GM19099 (cell line): ENCODE results near the gene TMIGD2.

Experiments used
- POLR2A ChIP-seq: IDR thresholded peaks from 3 replicates; pipeline ENCODE4 v1.6.1; 2011; ENCODE audit warnings: low read depth; ENCODE audit not compliant: insufficient read length; ENCODE audit errors: extremely low read depth

The TMIGD2 gene

DNA sequence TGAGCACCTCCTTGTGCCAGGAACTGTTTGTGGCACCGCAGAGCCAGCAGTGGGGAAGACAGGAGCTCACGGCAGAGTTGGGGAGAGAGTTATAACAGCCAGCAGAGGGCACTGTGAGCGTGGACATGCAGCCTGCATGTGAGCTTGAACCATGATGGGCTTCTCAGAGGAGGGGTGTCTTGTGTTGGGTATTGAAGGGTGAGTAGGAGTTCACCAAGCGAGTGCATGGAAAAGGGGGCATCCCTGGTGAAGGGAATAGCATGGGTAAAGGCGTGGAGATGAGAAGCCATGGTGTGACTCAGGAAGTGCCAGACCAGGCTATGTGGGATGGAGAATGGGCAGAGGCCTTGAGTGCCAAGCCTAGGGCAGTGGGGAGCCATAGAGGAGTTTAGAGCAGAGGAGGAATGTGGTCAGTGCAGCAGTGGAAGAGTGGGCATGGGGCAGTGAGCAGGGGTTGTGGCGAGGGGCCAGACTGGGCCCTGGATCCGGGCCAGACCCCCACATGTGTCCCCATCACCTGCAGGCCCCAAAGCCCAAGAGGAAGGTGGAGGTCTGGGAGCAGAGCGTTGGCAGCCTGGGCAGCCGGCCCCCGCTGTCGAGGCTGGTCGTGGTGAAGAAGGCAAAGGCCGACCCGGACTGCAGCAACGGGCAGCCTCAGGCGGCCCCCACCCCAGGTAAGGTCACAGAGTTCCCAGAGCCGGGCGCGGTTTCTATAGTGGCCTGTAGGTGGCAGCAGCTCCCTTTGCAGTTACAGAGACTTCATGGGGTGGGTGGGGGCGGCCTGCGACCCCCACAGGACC, 34.9 kb downstream of the TMIGD2 start:
- TF ChIP-seq POLR2A: no peak

DNA sequence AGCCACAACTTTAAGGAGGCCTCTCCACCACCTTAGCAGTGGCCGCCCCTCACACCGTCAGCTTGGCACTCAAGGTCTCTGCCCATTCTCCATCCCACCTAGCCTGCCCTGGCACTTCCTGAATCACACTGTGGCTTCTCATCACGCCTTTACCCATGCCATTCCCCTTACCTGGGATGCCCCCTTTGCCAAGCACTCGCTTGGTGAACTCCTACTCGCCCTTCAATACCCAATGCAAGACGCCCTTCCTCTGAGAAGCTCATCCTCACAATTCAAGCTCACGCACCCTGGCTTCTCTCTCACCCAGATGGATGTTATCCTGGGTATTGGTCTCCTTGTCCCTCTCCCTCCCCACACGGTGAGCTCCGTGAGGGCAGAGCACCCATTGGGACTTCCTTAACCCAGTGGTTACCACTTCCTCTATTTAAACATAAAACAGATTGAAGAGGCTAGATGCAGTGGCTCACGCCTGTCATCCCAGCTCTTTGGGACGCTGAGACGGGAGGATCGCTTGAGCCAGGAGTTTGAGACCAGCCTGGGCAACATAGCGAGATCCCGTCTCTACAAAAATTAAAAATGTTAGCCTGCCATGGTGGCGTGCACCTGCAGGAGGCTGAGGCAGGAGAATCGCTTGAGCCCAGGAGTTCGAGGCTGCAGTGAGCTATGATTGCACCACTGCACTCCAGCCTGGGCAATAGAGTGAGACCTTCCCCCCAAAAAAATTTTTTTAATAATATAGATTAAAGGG, 35.8 kb downstream of the TMIGD2 start:
- no peak for TF ChIP-seq POLR2A

DNA sequence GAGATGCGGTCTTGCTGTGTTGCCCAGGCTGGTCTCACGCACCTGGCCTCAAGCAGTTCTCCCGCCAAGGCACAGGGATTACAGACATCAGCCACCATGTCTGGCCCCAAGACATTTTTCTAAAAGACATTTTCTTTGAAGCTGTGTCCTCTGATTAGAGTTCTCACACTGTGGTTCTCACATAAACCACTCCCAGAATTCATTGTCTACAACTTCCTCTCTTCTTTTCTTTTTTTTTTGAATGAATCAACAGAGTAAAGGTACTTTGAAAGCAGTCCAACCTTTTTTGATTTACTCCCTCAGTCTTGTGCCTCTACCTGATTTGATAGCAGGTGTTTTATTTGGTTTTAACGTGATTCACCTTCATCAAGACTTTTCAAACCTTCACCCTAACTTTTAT, 37.4 kb downstream of the TMIGD2 start:
- no peak for TF ChIP-seq POLR2A

DNA sequence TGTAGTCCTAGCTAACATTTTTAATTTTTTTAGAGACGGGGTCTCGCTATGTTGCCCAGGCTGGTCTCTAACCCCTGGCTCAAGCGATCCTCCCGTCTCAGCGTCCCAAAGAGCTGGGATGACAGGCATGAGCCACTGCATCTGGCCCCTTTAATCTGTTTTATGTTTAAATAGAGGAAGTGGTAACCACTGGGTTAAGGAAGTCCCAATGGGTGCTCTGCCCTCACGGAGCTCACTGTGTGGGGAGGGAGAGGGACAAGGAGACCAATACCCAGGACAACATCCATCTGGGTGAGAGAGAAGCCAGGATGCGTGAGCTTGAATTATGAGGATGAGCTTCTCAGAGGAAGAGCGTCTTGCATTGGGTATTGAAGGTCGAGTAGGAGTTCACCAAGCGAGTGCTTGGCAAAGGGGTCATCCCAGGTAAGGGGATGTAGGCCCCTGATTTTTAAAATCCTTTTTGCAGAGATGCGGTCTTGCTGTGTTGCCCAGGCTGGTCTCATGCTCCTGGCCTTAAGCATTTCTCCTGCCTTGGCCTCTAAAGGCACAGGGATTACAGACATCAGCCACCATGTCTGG, 41.5 kb downstream of the TMIGD2 start:
- no peak for TF ChIP-seq POLR2A

DNA sequence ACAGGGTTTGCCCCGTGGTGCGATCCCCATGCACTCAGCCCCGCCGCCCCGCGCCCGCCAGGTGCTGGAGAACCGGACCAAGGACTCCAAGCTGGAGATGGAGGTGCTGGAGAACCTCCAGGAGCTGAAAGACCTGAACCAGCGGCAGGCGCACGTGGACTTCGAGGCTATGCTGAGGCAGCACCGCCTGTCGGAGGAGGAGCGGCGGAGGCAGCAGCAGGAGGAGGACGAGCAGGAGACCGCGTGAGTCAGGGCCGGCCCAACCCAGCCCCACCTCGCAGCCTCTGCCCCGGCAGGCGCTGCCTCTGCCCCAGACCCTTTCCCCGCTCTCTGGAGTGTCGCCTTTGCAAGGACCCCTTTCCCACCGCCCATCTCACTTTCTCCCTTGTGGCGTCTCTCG, 44.0 kb downstream of the TMIGD2 start:
- TF ChIP-seq POLR2A: no peak

DNA sequence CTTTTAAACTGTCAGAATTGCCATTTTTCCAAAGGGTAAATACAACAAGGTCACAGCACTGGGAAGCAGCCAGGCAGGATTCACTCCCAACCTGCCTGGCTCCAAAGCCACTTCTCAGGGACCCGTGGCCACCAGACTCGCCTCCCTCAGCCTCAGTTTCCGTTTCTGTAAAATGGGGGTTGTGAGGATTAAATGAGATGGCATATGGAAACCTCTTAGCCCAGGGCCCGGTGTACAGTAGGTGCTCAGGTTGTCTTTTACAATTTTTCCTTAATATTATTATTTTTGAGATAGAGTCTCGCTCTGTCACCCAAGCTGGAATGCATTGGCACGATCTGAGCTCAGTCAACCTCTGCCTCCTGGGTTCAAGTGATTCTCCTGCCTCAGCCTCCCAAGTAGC, 45.2 kb downstream of the TMIGD2 start:
- TF ChIP-seq POLR2A: no peak

DNA sequence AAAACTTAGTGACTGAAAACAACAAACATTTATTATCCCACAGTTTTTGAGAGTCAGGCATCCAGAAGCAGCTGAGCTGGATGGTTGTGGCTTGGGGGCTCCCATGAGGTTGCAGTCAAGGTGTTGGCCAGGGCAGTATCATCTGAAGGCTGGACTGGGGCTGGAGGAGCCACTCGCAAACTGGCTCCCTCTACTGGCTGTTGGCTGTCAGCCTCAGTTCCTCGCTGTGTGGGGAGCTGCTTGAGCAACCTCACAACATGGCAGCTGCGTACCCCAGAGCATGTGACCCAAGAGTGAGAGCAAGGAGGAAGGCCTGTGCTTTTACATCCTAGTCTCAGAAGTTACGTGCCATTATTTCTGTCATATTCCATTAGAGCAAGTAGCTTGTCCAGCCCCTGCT, 45.6 kb downstream of the TMIGD2 start:
- no peak for TF ChIP-seq POLR2A

DNA sequence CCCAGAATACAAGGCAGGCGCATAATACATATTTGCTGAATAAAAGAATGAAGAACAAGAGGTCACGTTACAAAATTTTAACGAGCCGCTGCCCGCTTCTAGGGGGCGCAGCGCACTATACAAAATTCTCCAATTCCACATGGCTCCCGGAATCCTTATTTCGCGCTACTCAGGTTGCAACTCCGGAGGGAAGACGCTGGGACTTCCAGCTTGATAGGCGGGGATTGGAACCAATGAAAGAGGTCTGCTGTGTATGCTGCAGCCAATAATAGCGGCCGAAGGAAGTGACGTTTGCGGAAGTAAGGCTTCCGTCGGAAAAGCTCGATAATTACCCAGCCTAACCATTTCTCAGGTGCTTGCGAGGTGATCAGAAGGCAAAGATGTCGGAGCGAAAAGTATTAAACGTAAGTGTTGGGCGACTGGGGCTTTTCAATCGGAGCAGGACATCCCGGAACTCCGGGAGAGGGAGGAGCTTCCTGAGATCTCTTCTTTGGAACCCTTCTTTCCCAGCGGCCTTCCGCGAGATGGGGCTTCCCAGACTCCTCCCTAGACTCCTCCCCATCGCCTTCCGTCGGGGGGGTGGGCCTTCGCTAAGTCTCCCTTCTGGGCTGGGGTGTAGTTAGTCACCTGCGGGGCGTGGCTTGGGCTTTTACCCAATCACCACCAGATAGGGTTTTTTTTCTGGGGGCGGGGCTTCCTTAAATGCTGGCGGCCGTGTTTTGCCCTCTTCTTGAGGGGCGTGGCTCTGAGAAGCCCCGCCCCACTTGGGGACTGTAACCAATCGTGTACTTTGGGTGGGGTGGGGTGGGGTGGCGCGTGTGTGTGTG, 55.2 kb downstream of the TMIGD2 start, which contains the start of gene YJU2:
YJU2 (plus strand) TSS at position 314 of the 827 bp plus-strand sequence; CDS start at position 381, 67 bp downstream.
- peak; percentile 79 for TF ChIP-seq POLR2A
